Smooth muscle cell (in vitro differentiated cells): ENCODE measurements around the gene SH3RF1. TPM values are rescaled to one million over a fixed set of nuclear protein-coding genes. Genes with fewer than 3 reads are reported as not detected.

Experiments used
- DNase-seq: peaks from one replicate; lab custom pipeline; 2025; ENCODE audit not compliant: unreplicated experiment; lab: John Stamatoyannopoulos, UW
- H2AFZ ChIP-seq: fragments of 200-600 bp; sonication (generic); 2 replicates; pipeline ENCODE4 v1.6.0; 2016; ENCODE audit warnings: antibody characterized with exemption, low read depth, mild to moderate bottlenecking
- H3F3A ChIP-seq: fragments of 200-600 bp; sonication (generic); 2 replicates; pipeline ENCODE4 v1.6.0; 2017; ENCODE audit warnings: antibody characterized with exemption, low read depth
- H3K27ac ChIP-seq: fragments of 200-600 bp; sonication (generic); 2 replicates; pipeline ENCODE4 v1.5.1; 2016; ENCODE audit warnings: low read depth, mild to moderate bottlenecking
- H3K27me3 ChIP-seq: fragments of 200-600 bp; sonication (generic); 2 replicates; pipeline ENCODE4 v1.6.1; 2016; ENCODE audit warnings: low read depth, mild to moderate bottlenecking
- H3K36me3 ChIP-seq: fragments of 200-600 bp; sonication (generic); 2 replicates; pipeline ENCODE4 v1.5.1; 2016; ENCODE audit warnings: low read depth
- H3K4me1 ChIP-seq: fragments of 200-600 bp; sonication (generic); 2 replicates; pipeline ENCODE4 v1.5.1; 2016; ENCODE audit warnings: low read depth
- H3K4me2 ChIP-seq: fragments of 200-600 bp; sonication (generic); 2 replicates; pipeline ENCODE4 v1.6.0; 2016; ENCODE audit warnings: mild to moderate bottlenecking
- H3K4me3 ChIP-seq: fragments of 200-600 bp; sonication (generic); 2 replicates; pipeline ENCODE4 v1.5.1; 2016; ENCODE audit warnings: mild to moderate bottlenecking
- H3K79me2 ChIP-seq: fragments of 200-600 bp; sonication (generic); 2 replicates; pipeline ENCODE4 v1.6.0; 2016; ENCODE audit warnings: low read depth, mild to moderate bottlenecking
- H3K9ac ChIP-seq: fragments of 200-600 bp; sonication (generic); 2 replicates; pipeline ENCODE4 v1.6.0; 2016; ENCODE audit warnings: low read depth
- H3K9me3 ChIP-seq: fragments of 200-600 bp; sonication (generic); replicated peaks from 2 replicates; pipeline ENCODE4 v1.5.1; 2016; ENCODE audit warnings: low read depth
- H4K20me1 ChIP-seq: fragments of 200-600 bp; sonication (generic); 2 replicates; pipeline ENCODE4 v1.6.0; 2016; ENCODE audit warnings: low read depth
- WGBS: methylation state at CpG from one replicate; pipeline ENCODE4 v1.1.7; 2016; ENCODE audit warnings: low lambda C conversion rate; 5-methylcytosine and 5-hydroxymethylcytosine counted together
- polyA plus RNA-seq: library from polyadenylated mRNA; unstranded; fragments of >200 nt; fragmentation: Nextera tagmentation; extraction: Ambion mirVana; gene quantifications from 2 replicates; pipeline ENCODE4 v1.2.1, GENCODE V29; 2016
- total RNA-seq: library from RNA; depleted of rRNA; stranded (reverse); fragments of >200 nt; gene quantifications from 2 replicates; pipeline ENCODE4 v1.2.3, GENCODE V29; 2014
- TF ChIP-seq, protein P1 (sequence below): fragments of 200-600 bp; sonication (generic); IDR thresholded peaks from 2 replicates; pipeline ENCODE4 v1.5.1; 2017; ENCODE audit warnings: borderline replicate concordance, mild to moderate bottlenecking, antibody characterized with exemption; ENCODE audit not compliant: insufficient read depth, poor library complexity, severe bottlenecking

Gene SH3RF1
- total and polyA plus RNA-seq, 2 experiments from 2014 or later, result 9.4 to 10.2 TPM

DNA sequence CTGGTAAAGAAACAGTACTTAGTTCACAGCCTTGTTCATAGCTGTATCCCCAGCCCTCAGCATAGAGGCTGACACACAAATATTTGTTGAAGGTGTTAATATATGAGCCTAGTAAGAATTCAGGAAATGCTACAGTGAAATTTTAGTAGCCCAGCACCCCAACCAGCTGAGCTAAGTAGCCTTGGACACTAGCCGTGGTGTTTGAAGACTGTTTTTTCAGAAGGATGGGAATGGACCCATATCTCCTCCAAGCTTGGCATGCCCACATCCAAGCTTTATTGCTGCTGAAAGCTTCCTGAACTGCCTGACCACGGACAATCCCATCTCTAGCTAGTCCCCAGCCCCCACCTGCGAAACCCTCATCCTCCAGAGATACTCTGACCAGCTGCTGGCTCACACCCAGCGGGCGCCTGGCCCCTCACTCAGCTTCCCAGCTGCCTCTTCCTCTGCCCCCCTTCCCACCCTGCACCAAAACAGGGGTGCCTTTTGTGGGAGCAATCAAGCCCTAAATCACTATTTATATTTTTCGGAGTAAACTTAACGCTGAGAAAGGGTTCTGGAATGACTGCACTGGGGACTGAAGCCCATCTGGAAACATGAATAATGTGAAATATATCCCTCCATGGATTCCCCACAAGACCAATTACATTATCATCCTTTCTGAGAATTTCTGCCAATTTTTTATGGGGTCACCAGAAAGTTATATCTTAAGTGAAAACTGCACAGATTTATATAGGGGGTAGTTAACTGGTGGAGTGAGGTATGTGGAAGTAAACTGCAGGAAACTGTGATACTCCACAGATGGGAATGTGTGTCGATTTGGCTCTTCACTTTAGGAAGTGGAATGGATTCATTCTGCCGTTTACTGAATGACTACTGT is 219.6 kb downstream of the SH3RF1 start:
- DNase-seq, result no peak
- H3K9ac ChIP-seq, result no peak overlapping the region
- H4K20me1 ChIP-seq, result no peaks in the 10 kb centered on the region
- H3K4me1 ChIP-seq, result peaks cover 9% of the 10 kb centered on the region
- no peaks in the 10 kb centered on the region for H3K79me2 ChIP-seq
- no peak overlapping the region for H3K4me2 ChIP-seq
- H2AFZ ChIP-seq, result no peak overlapping the region
- TF ChIP-seq, protein P1, sequence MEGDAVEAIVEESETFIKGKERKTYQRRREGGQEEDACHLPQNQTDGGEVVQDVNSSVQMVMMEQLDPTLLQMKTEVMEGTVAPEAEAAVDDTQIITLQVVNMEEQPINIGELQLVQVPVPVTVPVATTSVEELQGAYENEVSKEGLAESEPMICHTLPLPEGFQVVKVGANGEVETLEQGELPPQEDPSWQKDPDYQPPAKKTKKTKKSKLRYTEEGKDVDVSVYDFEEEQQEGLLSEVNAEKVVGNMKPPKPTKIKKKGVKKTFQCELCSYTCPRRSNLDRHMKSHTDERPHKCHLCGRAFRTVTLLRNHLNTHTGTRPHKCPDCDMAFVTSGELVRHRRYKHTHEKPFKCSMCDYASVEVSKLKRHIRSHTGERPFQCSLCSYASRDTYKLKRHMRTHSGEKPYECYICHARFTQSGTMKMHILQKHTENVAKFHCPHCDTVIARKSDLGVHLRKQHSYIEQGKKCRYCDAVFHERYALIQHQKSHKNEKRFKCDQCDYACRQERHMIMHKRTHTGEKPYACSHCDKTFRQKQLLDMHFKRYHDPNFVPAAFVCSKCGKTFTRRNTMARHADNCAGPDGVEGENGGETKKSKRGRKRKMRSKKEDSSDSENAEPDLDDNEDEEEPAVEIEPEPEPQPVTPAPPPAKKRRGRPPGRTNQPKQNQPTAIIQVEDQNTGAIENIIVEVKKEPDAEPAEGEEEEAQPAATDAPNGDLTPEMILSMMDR, result no peak
- H3K27ac ChIP-seq, result no peak overlapping the region
- WGBS, result 92% methylated on average over 9 of the region's 9 CpGs
- no peak overlapping the region for H3K4me3 ChIP-seq
- H3K27me3 ChIP-seq, result peaks cover 2% of the 10 kb centered on the region
- H3F3A ChIP-seq, result no peaks in the 10 kb centered on the region
- H3K36me3 ChIP-seq, result no peaks in the 10 kb centered on the region
- H3K9me3 ChIP-seq, result no peaks in the 10 kb centered on the region

DNA sequence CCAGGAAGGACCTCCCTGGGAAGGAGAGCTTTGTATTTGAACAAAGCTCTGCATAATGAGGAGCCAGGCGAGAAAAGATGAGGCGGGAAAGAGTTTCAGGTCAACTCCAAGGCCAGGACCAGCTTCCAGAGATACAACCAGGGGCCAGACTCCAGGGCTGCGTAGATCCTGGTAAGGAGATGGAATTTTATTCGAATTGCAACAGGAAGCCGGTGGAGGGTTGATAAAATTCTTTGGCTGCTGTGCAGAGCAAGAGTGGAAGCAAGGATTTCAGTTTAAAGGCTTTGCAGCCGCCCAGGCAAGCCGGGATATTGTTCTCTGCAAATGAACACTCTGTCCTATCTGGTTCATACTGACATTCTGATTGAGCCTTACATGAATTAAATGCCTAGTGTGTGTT is 220.5 kb downstream of the SH3RF1 start:
- H3F3A ChIP-seq, result no peaks in the 10 kb centered on the region
- peaks cover 11% of the 10 kb centered on the region for H3K4me1 ChIP-seq
- no peak overlapping the region for H3K9ac ChIP-seq
- no peaks in the 10 kb centered on the region for H3K36me3 ChIP-seq
- no peak for DNase-seq
- no peak overlapping the region for H3K4me3 ChIP-seq
- no peak overlapping the region for H3K4me2 ChIP-seq
- H3K27me3 ChIP-seq, result peaks cover 2% of the 10 kb centered on the region
- H2AFZ ChIP-seq, result no peak overlapping the region
- no peaks in the 10 kb centered on the region for H3K79me2 ChIP-seq
- WGBS, result 68% methylated on average over 7 of the region's 7 CpGs
- no peaks in the 10 kb centered on the region for H4K20me1 ChIP-seq
- TF ChIP-seq, protein P1, result no peak
- no peaks in the 10 kb centered on the region for H3K9me3 ChIP-seq
- H3K27ac ChIP-seq, result no peak overlapping the region

DNA sequence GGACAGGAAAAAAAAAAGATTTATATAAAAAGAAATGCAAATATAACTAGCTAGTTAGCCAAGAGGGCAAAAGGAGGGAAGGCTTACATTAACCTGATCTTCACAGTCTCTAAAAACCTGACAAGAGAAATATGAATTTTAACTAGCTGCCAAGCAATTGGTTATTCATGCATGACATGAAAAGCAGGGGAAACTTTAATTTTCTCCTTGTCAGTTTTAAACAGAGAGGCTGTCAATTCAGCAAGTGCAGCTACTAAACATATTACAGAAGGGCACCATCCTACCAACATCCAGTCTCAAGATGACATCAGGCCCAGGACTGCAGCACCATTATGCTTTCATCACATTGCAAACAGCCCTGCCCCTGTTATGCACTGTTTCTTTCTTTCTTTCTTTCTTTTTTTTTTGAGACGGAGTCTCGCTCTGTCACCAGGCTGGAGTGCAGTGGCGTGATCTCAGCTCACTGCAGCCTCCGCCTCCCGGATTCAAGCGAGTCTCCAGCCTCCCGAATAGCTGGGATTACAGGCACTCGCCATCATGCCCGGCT is 221.8 kb downstream of the SH3RF1 start:
- 95% methylated on average over 9 of the region's 9 CpGs for WGBS
- TF ChIP-seq, protein P1, result no peak

More for the DNA sequence above, 221.8 kb downstream of the SH3RF1 start:
- H3K9me3 ChIP-seq, result no peaks in the 10 kb centered on the region
- peaks cover 2% of the 10 kb centered on the region for H3K27me3 ChIP-seq
- no peaks in the 10 kb centered on the region for H3K36me3 ChIP-seq
- H3K4me2 ChIP-seq, result no peak overlapping the region
- H3F3A ChIP-seq, result no peaks in the 10 kb centered on the region
- H2AFZ ChIP-seq, result no peak overlapping the region
- peaks cover 11% of the 10 kb centered on the region for H3K4me1 ChIP-seq
- no peaks in the 10 kb centered on the region for H3K79me2 ChIP-seq
- no peak overlapping the region for H3K9ac ChIP-seq
- DNase-seq, result no peak
- no peak overlapping the region for H3K4me3 ChIP-seq
- H3K27ac ChIP-seq, result no peak overlapping the region
- no peaks in the 10 kb centered on the region for H4K20me1 ChIP-seq
